Tibial nerve (tissue), 4 donors: ENCODE measurements around the gene SLC4A11.

Source experiments
- EP300 ChIP-seq, 2 donors: sonication (generic); formaldehyde crosslinking; IDR thresholded peaks; one replicate each; pipeline ENCODE4 v1.6.1; 2017; ENCODE audit warnings: antibody characterized with exemption in 2 of 2, mild to moderate bottlenecking in 1 of 2
- POLR2A ChIP-seq, 2 donors: fragments of 450-650 bp; IDR thresholded peaks; one replicate each; pipeline ENCODE4 v1.6.1; 2017; ENCODE audit warnings: antibody characterized with exemption in 2 of 2, mild to moderate bottlenecking in 2 of 2, moderate library complexity in 2 of 2
- TF ChIP-seq, protein P1 (sequence below), 5 experiments: fragments of 200-600 bp in 3 of 5; fragments of 450-650 bp in 2 of 5; sonication (generic) in 3 of 5; IDR thresholded peaks; one replicate each; pipeline ENCODE4 v1.5.1; 2016 to 2019; ENCODE audit warnings: antibody characterized with exemption in 5 of 5, mild to moderate bottlenecking in 3 of 5, moderate library complexity in 2 of 5

DNA sequence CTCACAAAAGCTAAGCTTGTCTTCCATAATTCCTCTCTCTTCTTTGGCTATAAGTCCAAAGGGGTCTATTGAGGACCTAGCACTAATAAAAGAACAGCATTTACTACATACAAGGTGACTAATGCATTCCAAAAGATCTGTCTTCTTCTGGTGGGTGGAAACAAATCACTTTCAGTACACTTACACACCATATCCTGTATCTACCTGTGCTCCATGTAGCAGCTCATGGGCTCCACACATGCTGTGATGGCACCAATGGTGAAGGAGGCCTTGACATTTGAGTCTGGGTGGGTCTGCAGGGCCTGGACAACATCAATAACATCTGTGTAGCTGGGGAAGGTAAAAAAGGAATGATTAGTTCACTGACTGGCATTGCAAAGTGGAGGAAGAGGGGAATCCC is 42.4 kb upstream of the SLC4A11 start:
- TF ChIP-seq POLR2A (IDR thresholded peaks at IDR 0.05): no peak
- TF ChIP-seq, protein P1, sequence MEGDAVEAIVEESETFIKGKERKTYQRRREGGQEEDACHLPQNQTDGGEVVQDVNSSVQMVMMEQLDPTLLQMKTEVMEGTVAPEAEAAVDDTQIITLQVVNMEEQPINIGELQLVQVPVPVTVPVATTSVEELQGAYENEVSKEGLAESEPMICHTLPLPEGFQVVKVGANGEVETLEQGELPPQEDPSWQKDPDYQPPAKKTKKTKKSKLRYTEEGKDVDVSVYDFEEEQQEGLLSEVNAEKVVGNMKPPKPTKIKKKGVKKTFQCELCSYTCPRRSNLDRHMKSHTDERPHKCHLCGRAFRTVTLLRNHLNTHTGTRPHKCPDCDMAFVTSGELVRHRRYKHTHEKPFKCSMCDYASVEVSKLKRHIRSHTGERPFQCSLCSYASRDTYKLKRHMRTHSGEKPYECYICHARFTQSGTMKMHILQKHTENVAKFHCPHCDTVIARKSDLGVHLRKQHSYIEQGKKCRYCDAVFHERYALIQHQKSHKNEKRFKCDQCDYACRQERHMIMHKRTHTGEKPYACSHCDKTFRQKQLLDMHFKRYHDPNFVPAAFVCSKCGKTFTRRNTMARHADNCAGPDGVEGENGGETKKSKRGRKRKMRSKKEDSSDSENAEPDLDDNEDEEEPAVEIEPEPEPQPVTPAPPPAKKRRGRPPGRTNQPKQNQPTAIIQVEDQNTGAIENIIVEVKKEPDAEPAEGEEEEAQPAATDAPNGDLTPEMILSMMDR (IDR thresholded peaks at IDR 0.05): no peak
- no peak for TF ChIP-seq EP300 (IDR thresholded peaks at IDR 0.05)
